Esophagus squamous epithelium (tissue), 4 donors: ENCODE data around the gene DUSP15.

Source experiments
- POLR2A ChIP-seq, 4 donors: fragments of 450-650 bp; IDR thresholded peaks; one replicate each; pipeline ENCODE4 v1.6.1; 2017; ENCODE audit warnings: antibody characterized with exemption in 4 of 4, mild to moderate bottlenecking in 4 of 4, moderate library complexity in 3 of 4
- TF ChIP-seq, protein P1 (sequence below), 6 experiments: fragments of 450-650 bp in 4 of 6; fragments of 200-600 bp in 2 of 6; sonication (generic) in 2 of 6; IDR thresholded peaks; one replicate each; pipeline ENCODE4 v1.5.1; 2016 to 2019; ENCODE audit warnings: antibody characterized with exemption in 6 of 6, mild to moderate bottlenecking in 4 of 6, moderate library complexity in 4 of 6

GRCh38 chr20:31843881-31844280 is 26.4 kb downstream of the DUSP15 start:
- TF ChIP-seq, protein P1, sequence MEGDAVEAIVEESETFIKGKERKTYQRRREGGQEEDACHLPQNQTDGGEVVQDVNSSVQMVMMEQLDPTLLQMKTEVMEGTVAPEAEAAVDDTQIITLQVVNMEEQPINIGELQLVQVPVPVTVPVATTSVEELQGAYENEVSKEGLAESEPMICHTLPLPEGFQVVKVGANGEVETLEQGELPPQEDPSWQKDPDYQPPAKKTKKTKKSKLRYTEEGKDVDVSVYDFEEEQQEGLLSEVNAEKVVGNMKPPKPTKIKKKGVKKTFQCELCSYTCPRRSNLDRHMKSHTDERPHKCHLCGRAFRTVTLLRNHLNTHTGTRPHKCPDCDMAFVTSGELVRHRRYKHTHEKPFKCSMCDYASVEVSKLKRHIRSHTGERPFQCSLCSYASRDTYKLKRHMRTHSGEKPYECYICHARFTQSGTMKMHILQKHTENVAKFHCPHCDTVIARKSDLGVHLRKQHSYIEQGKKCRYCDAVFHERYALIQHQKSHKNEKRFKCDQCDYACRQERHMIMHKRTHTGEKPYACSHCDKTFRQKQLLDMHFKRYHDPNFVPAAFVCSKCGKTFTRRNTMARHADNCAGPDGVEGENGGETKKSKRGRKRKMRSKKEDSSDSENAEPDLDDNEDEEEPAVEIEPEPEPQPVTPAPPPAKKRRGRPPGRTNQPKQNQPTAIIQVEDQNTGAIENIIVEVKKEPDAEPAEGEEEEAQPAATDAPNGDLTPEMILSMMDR (IDR thresholded peaks at IDR 0.05), result no peak
- no peak for TF ChIP-seq POLR2A (IDR thresholded peaks at IDR 0.05)
